Activated CD4-positive, alpha-beta T cell treated with anti-CD3 and anti-CD28 coated beads for 24 hours (primary cell): Measurements from ENCODE around the gene TXK.
"Not testable (repeated sequence)": the region's sequence is repeated elsewhere in the genome, so short reads cannot be mapped to it uniquely, and the experiment has no call there.

ENCODE experiments used
- DNase-seq, 2 donors: peaks; one replicate each; pipeline ENCODE4 v3.0.0-alpha.2; 2020; ENCODE audit warnings: low read depth in 2 of 2

Gene TXK

GRCh38 chr4:48134081-48134480 lies at the start of gene TXK:
TSS of gene TXK (minus strand) at chr4:48134250. CDS start at chr4:48134170, 80 bp downstream.
- no peak for DNase-seq

- DNase-seq, result no peak
Measured at GRCh38 chr4:48180234-48180633, 46.2 kb upstream of the TXK start.

- no peak for DNase-seq
Measured at GRCh38 chr4:48178931-48179330, 44.9 kb upstream of the TXK start.

GRCh38 chr4:48175806-48176205 lies 41.8 kb upstream of the TXK start:
- DNase-seq, result no peak

GRCh38 chr4:48175328-48175727 lies 41.3 kb upstream of the TXK start:
- DNase-seq, result no peak

GRCh38 chr4:48173056-48173991 lies 39.3 kb upstream of the TXK start:
- DNase-seq, result no peak

- DNase-seq, result no peak
Measured at GRCh38 chr4:48172651-48173050, 38.6 kb upstream of the TXK start.

- no peak for DNase-seq
Measured at GRCh38 chr4:48169636-48170035, 35.6 kb upstream of the TXK start.

GRCh38 chr4:48167538-48168263 lies 33.7 kb upstream of the TXK start:
- DNase-seq, result no peak

GRCh38 chr4:48164561-48164960 lies 30.5 kb upstream of the TXK start:
- DNase-seq, result not testable (repeated sequence)

GRCh38 chr4:48163746-48164145 lies 29.7 kb upstream of the TXK start:
- DNase-seq, result no peak

GRCh38 chr4:48162162-48162561 lies 28.1 kb upstream of the TXK start:
- DNase-seq, result no peak

GRCh38 chr4:48157271-48157670 lies 23.2 kb upstream of the TXK start:
- no peak for DNase-seq

- DNase-seq, result no peak
Measured at GRCh38 chr4:48156423-48156822, 22.4 kb upstream of the TXK start.

GRCh38 chr4:48153791-48154550 lies 19.9 kb upstream of the TXK start:
- DNase-seq, result no peak

- DNase-seq, result no peak
Measured at GRCh38 chr4:48152259-48152658, 18.2 kb upstream of the TXK start.

- DNase-seq, result no peak
Measured at GRCh38 chr4:48149827-48150370, 15.8 kb upstream of the TXK start.

- no peak for DNase-seq
Measured at GRCh38 chr4:48147621-48148020, 13.6 kb upstream of the TXK start.

GRCh38 chr4:48141048-48141447 lies 7.0 kb upstream of the TXK start:
- no peak for DNase-seq

GRCh38 chr4:48139691-48140090 lies 5.6 kb upstream of the TXK start:
- DNase-seq, result no peak

- no peak for DNase-seq
Measured at GRCh38 chr4:48138936-48139335, 4.9 kb upstream of the TXK start.

- no peak for DNase-seq
Measured at GRCh38 chr4:48138511-48138910, 4.5 kb upstream of the TXK start.
